DLD1 (cell line): ENCODE measurements around the gene PTPN12.
"Not testable (repeated sequence)": the region's sequence is repeated elsewhere in the genome, so short reads cannot be mapped to it uniquely, and the experiment has no call there.

ENCODE experiments used
- in situ Hi-C: cut with HindIII; loops from 2 replicates; pipeline ENCODE4 v1.10.0; 2017; ENCODE audit warnings: low sequenced_read_pairs

The PTPN12 gene

GRCh38 chr7:77575187-77575586 lies 38.1 kb downstream of the PTPN12 start:
- in situ Hi-C loops, result no loop called here

DNA sequence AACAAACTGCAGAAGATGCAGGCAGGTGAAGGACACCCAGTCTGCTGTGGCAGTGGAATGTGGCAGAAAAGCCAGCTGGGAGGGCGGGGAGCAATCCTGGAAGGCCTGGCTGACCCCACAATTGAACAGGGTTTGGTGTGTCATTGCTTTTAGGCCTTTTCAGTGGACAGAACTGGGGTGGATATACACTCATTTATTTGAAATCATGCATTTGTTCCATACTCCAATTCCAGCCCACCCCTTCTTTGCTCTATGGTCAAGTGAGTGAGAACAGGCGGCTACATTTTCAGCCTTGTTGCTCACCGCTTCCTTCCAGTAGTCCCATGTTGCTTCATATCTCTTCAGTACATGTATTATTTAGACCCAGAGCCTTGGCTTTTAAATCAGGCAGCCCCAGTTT lies 39.8 kb downstream of the PTPN12 start:
- in situ Hi-C loops, result no loop called here

DNA sequence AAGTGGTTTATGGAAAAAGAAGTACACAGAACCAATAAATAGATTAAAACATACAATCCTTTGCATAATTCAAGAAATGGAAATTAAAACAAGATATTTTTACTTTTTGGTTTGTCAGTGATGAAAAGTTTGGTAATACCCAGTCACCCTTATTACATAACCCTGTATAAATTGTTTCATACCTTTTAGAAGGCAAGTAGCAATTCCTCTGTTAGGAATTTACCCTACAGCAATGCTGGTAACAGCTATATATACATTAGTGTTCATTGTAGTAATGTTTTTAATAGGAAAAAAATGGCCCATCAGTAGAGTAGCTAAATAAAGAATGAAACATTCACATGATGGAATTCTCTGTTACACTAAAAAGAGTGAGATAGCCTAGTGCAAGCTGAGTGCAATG lies 42.7 kb downstream of the PTPN12 start:
- in situ Hi-C loops, result no loop called here

GRCh38 chr7:77580762-77581350 lies 43.8 kb downstream of the PTPN12 start:
- in situ Hi-C loops, result no loop called here

- in situ Hi-C loops, result no loop called here
Measured at GRCh38 chr7:77587272-77587671, 50.2 kb downstream of the PTPN12 start.

GRCh38 chr7:77600952-77601351 lies 63.9 kb downstream of the PTPN12 start:
- in situ Hi-C loops, result no loop called here

GRCh38 chr7:77606562-77606961 lies 69.5 kb downstream of the PTPN12 start:
- in situ Hi-C loops, result no loop called here

- in situ Hi-C loops, result no loop called here
Measured at GRCh38 chr7:77619314-77619713, 82.2 kb downstream of the PTPN12 start.

GRCh38 chr7:77626586-77627308 lies 89.7 kb downstream of the PTPN12 start:
- in situ Hi-C loops, result no loop called here

DNA sequence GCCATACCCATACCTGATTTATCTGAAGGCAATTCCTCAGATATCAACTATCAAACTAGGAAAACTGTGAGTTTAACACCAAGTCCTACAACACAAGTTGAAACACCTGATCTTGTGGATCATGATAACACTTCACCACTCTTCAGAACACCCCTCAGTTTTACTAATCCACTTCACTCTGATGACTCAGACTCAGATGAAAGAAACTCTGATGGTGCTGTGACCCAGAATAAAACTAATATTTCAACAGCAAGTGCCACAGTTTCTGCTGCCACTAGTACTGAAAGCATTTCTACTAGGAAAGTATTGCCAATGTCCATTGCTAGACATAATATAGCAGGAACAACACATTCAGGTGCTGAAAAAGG lies 90.2 kb downstream of the PTPN12 start:
- in situ Hi-C loops, result no loop called here

GRCh38 chr7:77629797-77630196 lies 92.7 kb downstream of the PTPN12 start:
- in situ Hi-C loops, result no loop called here

- in situ Hi-C loops, result no loop called here
Measured at GRCh38 chr7:77631820-77632219, 94.7 kb downstream of the PTPN12 start.

DNA sequence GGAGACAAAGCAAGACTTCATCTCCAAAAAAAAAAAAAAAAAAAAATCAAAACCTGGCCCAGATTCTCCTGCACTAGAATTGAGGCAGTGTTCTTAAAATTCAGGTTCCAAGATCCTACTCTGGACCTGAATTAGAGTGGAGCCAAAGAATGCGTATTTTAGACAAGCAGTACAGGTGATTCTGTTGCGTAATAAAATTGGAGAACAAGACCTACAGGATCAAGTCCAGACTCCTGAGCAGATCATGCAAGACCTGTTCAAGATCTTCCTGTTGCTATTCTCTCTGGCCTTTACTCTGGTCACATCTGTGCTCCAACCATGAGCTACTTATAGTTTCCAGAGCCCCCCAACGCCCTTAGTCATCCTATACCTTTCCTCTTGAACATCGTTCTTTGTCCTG lies 107.7 kb downstream of the PTPN12 start:
- in situ Hi-C loops, result no loop called here

- in situ Hi-C loops, result no loop called here
Measured at GRCh38 chr7:77648742-77649338, 111.7 kb downstream of the PTPN12 start.

DNA sequence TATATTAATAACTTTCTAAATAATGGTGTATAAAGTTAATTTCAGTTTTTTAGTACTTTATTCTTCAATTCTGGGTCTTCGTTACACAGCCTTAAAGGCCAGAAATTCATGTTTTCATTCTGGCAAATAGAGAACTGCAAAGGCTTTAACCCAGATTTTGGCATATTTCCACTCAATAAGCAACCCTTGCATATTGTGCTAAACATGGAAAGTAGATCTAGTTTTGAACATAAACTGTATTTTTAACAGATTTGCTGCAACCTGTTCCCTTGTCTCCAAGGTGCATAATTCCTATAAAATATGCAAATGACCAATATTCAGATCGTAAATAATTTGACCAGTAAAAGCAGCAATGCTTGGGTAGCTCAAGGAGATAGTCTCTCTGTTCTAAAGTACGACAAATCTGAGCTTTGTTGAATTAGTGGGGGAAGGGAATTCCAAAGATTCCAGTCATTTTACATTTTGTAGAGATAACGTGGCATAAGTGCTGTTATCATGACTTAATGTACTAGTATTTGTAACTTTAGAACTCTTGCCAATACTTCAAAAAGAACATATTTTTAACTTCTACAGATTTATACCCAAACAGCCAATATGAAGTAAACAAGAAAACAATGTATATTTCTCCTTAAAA lies 112.7 kb downstream of the PTPN12 start:
- in situ Hi-C loops, result no loop called here

DNA sequence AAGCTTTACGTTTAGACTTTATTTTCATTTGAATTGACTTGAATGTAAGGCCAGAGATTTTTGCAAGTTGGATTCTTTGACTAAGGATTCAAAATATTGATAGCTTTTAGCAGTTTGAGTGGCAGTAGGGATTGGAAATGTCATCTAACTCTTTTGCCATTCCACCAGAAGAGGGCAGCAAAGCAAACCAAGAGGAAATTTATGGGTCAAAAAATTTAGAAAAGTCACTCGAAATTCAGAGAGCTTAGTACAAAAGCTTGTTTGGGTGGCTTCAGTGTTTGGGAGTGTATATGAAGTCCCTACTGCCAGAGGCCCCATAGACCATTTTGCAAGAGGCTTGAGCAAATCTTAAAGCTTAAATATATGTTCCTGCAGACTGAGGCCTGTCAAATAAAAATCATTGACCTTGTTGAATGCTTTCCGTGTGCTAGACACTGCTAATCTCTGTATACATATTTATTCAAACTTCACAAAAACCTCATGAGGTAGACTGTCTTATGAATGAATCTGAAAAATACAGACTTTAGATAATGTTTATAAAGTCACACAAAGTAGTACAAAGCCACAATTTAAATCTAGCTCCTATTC lies 114.6 kb downstream of the PTPN12 start:
- in situ Hi-C loops, result no loop called here

DNA sequence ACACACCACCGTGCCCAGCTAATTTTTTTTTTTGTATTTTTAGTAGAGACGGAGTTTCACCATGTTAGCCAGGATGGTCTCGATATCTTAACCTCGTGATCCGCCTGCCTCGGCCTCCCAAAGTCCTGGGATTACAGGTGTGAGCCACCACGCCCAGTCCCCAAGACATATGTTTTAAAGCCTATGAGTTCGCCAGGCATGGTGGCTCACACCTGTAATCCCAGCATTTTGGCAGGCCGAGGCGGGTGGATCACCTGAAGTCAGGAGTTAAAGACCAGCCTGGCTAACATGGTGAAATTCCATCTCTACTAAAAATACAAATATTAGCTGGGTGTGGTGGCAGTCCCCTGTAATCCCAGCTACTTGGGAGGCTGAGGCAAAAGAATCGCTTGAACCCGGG lies 115.7 kb downstream of the PTPN12 start:
- in situ Hi-C loops, result not testable (repeated sequence)

DNA sequence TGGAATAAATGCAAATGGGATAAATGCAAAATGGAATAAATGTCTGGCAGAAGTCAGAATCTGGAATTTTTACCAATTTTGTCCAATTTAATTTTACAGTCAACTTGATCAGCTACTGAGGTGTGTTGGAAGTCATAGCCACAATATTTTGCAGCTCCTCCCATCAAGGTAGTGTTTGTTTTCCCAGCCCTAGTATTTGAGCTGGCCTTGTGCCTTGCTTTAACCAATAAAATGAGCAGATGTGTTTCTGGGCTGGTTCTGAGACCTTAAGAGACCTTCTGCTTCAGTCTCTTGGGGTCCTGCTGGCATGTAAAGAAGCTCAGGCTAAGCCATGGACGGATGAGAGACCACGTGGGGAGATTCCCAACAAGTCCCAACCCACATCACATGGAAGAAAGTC lies 116.5 kb downstream of the PTPN12 start:
- in situ Hi-C loops, result no loop called here

- in situ Hi-C loops, result no loop called here
Measured at GRCh38 chr7:77655356-77655755, 118.3 kb downstream of the PTPN12 start.

DNA sequence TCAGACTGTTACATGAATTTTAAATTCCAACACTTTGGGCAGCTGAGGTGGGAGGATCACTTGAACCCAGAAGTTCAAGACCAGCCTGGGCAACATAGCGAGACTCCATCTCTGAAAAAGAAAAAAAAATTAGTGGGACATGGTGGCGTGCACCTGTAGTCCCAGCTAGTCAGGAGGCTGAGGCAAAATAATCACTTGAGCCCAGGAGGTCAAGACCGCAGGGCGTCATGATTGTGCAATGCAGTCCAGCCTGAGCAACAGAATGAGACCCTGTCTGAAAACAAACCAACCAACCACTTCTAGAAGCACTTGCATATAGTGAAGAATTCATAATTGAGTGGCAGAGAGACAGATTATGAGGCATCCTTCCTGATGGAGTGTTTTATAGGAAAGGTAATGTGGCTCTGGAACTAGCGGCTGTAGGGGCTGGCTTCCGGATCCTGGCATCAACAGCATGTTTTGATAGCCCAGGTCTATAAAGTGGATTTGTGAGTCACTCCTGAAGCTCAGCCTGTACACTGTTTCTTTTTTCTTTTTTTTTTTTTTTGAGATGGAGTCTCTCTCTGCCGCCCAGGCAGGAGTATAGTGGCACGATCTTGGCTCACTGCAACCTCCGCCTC lies 118.9 kb downstream of the PTPN12 start:
- in situ Hi-C loops, result no loop called here
